HUES48 (cell line): ENCODE results near the gene NUAK1.
A peak's percentile ranks its signal among the peaks of the same experiment; 100 is the strongest.

Experiments used
- H3K27ac ChIP-seq: one replicate; pipeline ENCODE4 v1.7.0; 2013; ENCODE audit warnings: low read depth, low read length, inconsistent platforms
- H3K27me3 ChIP-seq: 2 replicates; pipeline ENCODE4 v1.6.1; 2013; ENCODE audit warnings: mild to moderate bottlenecking, low read length; ENCODE audit not compliant: control insufficient read depth, insufficient read depth
- H3K36me3 ChIP-seq: 2 replicates; pipeline ENCODE4 v1.6.1; 2013; ENCODE audit warnings: low read length; ENCODE audit not compliant: control insufficient read depth, insufficient read depth
- H3K4me1 ChIP-seq: 2 replicates; pipeline ENCODE4 v1.6.1; 2013; ENCODE audit warnings: mild to moderate bottlenecking, low read length; ENCODE audit not compliant: control insufficient read depth, insufficient read depth
- H3K4me3 ChIP-seq: 2 replicates; pipeline ENCODE4 v1.5.1; 2013; ENCODE audit warnings: mild to moderate bottlenecking, low read depth, low read length
- H3K9ac ChIP-seq: 2 replicates; pipeline ENCODE4 v1.6.1; 2013; ENCODE audit warnings: mild to moderate bottlenecking, low read depth, low read length, moderate library complexity
- H3K9me3 ChIP-seq: 2 replicates; pipeline ENCODE4 v1.6.1; 2013; ENCODE audit warnings: low read length; ENCODE audit not compliant: control insufficient read depth, insufficient read depth

The NUAK1 gene

GRCh38 chr12:106138633-106139421 lies at the start of gene NUAK1:
NUAK1 (minus strand) TSS chr12:106138954; CDS start chr12:106138653, 301 bp downstream.
- Histone ChIP-seq H3K9ac (peak within 1 kb of the TSS; percentile 87), H3K4me3 (peak within 1 kb of the TSS; percentile 78), H3K27me3 (peaks cover 12% of the 10 kb centered on the region), H3K27ac (peak within 1 kb of the TSS; percentile 94), H3K9me3 (no peaks in the 10 kb centered on the region), H3K4me1 (peaks cover 61% of the 10 kb centered on the region), H3K36me3 (no peaks in the 10 kb centered on the region)

- H3K27me3 ChIP-seq: no peaks in the 10 kb centered on the region
- no peak overlapping the region for H3K27ac ChIP-seq
- no peak overlapping the region for H3K9ac ChIP-seq
- H3K9me3 ChIP-seq: no peaks in the 10 kb centered on the region
- H3K36me3 ChIP-seq: no peaks in the 10 kb centered on the region
- peaks cover 7% of the 10 kb centered on the region; the same call in 1 of the 2 replicates for H3K4me1 ChIP-seq
- no peak overlapping the region for H3K4me3 ChIP-seq
Measured at GRCh38 chr12:106188256-106188655, 49.5 kb upstream of the NUAK1 start.

- no peaks in the 10 kb centered on the region for H3K27me3 ChIP-seq
- no peak overlapping the region for H3K27ac ChIP-seq
- H3K4me1 ChIP-seq: peaks cover 7% of the 10 kb centered on the region; the same call in 1 of the 2 replicates
- no peaks in the 10 kb centered on the region for H3K36me3 ChIP-seq
- H3K4me3 ChIP-seq: no peak overlapping the region
- no peak overlapping the region for H3K9ac ChIP-seq
- H3K9me3 ChIP-seq: no peaks in the 10 kb centered on the region
Measured at GRCh38 chr12:106187842-106188241, 49.1 kb upstream of the NUAK1 start.

GRCh38 chr12:106187155-106187789 lies 48.5 kb upstream of the NUAK1 start:
- H3K27ac ChIP-seq: no peak overlapping the region
- no peaks in the 10 kb centered on the region for H3K9me3 ChIP-seq
- peaks cover 7% of the 10 kb centered on the region; the same call in 1 of the 2 replicates for H3K4me1 ChIP-seq
- no peak overlapping the region for H3K9ac ChIP-seq
- no peaks in the 10 kb centered on the region for H3K36me3 ChIP-seq
- H3K4me3 ChIP-seq: no peak overlapping the region
- H3K27me3 ChIP-seq: no peaks in the 10 kb centered on the region

- Histone ChIP-seq H3K4me3 (no peak overlapping the region), H3K27ac (no peak overlapping the region)
Measured at GRCh38 chr12:106183735-106184134, 45.0 kb upstream of the NUAK1 start.

GRCh38 chr12:106181401-106182114 lies 42.8 kb upstream of the NUAK1 start:
- Histone ChIP-seq H3K27ac (no peak overlapping the region), H3K9me3 (no peaks in the 10 kb centered on the region), H3K27me3 (no peaks in the 10 kb centered on the region), H3K4me3 (no peak overlapping the region), H3K4me1 (peaks cover 6% of the 10 kb centered on the region; the same call in 1 of the 2 replicates), H3K36me3 (no peaks in the 10 kb centered on the region), H3K9ac (no peak overlapping the region)

More at GRCh38 chr12:106183735-106184134, 45.0 kb upstream of the NUAK1 start:
- Histone ChIP-seq H3K9ac (no peak overlapping the region), H3K4me1 (peaks cover 9% of the 10 kb centered on the region; the same call in 1 of the 2 replicates), H3K9me3 (no peaks in the 10 kb centered on the region), H3K36me3 (no peaks in the 10 kb centered on the region), H3K27me3 (no peaks in the 10 kb centered on the region)

GRCh38 chr12:106179086-106179485 lies 40.3 kb upstream of the NUAK1 start:
- H3K4me1 ChIP-seq: peaks cover 6% of the 10 kb centered on the region; the same call in 1 of the 2 replicates
- no peak overlapping the region for H3K9ac ChIP-seq
- H3K36me3 ChIP-seq: no peaks in the 10 kb centered on the region
- no peak overlapping the region for H3K27ac ChIP-seq
- no peaks in the 10 kb centered on the region for H3K9me3 ChIP-seq
- H3K27me3 ChIP-seq: no peaks in the 10 kb centered on the region
- no peak overlapping the region for H3K4me3 ChIP-seq

GRCh38 chr12:106178562-106178961 lies 39.8 kb upstream of the NUAK1 start:
- no peak overlapping the region for H3K9ac ChIP-seq
- H3K36me3 ChIP-seq: no peaks in the 10 kb centered on the region
- H3K4me1 ChIP-seq: peaks cover 6% of the 10 kb centered on the region; the same call in 1 of the 2 replicates
- no peaks in the 10 kb centered on the region for H3K27me3 ChIP-seq
- H3K4me3 ChIP-seq: no peak overlapping the region
- H3K27ac ChIP-seq: no peak overlapping the region
- no peaks in the 10 kb centered on the region for H3K9me3 ChIP-seq

- H3K27ac ChIP-seq: no peak overlapping the region
- H3K4me3 ChIP-seq: no peak overlapping the region
- H3K36me3 ChIP-seq: no peaks in the 10 kb centered on the region
- H3K9me3 ChIP-seq: no peaks in the 10 kb centered on the region
- H3K4me1 ChIP-seq: peaks cover 6% of the 10 kb centered on the region; the same call in 1 of the 2 replicates
- no peaks in the 10 kb centered on the region for H3K27me3 ChIP-seq
- H3K9ac ChIP-seq: no peak overlapping the region
Measured at GRCh38 chr12:106176560-106176959, 37.8 kb upstream of the NUAK1 start.

GRCh38 chr12:106174876-106175275 lies 36.1 kb upstream of the NUAK1 start:
- H3K36me3 ChIP-seq: no peaks in the 10 kb centered on the region
- H3K27me3 ChIP-seq: no peaks in the 10 kb centered on the region
- no peak overlapping the region for H3K27ac ChIP-seq
- no peak overlapping the region for H3K4me3 ChIP-seq
- no peak overlapping the region for H3K9ac ChIP-seq
- peaks cover 8% of the 10 kb centered on the region; the same call in 1 of the 2 replicates for H3K4me1 ChIP-seq
- H3K9me3 ChIP-seq: no peaks in the 10 kb centered on the region
